HepG2 (cell line): ENCODE results near the gene PACS1. TPM values are rescaled to one million over a fixed set of nuclear protein-coding genes. Genes with fewer than 3 reads are reported as not detected.
A peak's percentile ranks its signal among the peaks of the same experiment; 100 is the strongest.

ENCODE experiments used
- ARID4A ChIP-seq: sonication (generic); formaldehyde crosslinking; IDR thresholded peaks from 2 replicates; pipeline ENCODE4 v1.5.0; 2020; ENCODE audit warnings: mild to moderate bottlenecking, missing genetic modification reagents, borderline replicate concordance
- ARNT ChIP-seq: fragments of 450-650 bp; IDR thresholded peaks from 2 replicates; pipeline ENCODE4 v1.6.1; 2017
- FOXJ3 ChIP-seq: sonication (generic); formaldehyde crosslinking; IDR thresholded peaks from 2 replicates; pipeline ENCODE4 v1.4.0; 2020; ENCODE audit warnings: missing genetic modification reagents, mild to moderate bottlenecking, borderline replicate concordance
- FOXO4 ChIP-seq: sonication (generic); formaldehyde crosslinking; conservative IDR thresholded peaks from 2 replicates; pipeline ENCODE4 v1.8.1; 2023; ENCODE audit warnings: missing genetic modification reagents
- GATA4 ChIP-seq: sonication (generic); IDR thresholded peaks from 2 replicates; pipeline ENCODE4 v1.6.1; 2016; ENCODE audit warnings: antibody characterized with exemption, low read depth, borderline replicate concordance
- HOXD1 ChIP-seq: sonication (generic); formaldehyde crosslinking; IDR thresholded peaks from 2 replicates; pipeline ENCODE4 v1.5.0; 2020; ENCODE audit warnings: missing genetic modification reagents
- KAT2B ChIP-seq: fragments of 150-350 bp; IDR thresholded peaks from 2 replicates; pipeline ENCODE4 v1.6.1; 2014; ENCODE audit warnings: low read depth, low read length, borderline replicate concordance
- KMT2B ChIP-seq: IDR thresholded peaks from 2 replicates; pipeline ENCODE4 v1.6.1; 2016; ENCODE audit warnings: missing genetic modification reagents, missing compliant biosample characterization
- MEIS1 ChIP-seq: sonication (generic); formaldehyde crosslinking; IDR thresholded peaks from 2 replicates; pipeline ENCODE4 v1.9.0; 2021; ENCODE audit warnings: mild to moderate bottlenecking, missing genetic modification reagents, moderate library complexity, borderline replicate concordance
- NAIF1 ChIP-seq: sonication (generic); formaldehyde crosslinking; IDR thresholded peaks from 2 replicates; pipeline ENCODE4 v1.5.0; 2020; ENCODE audit warnings: mild to moderate bottlenecking, missing genetic modification reagents, borderline replicate concordance
- NPAS2 ChIP-seq: sonication (generic); formaldehyde crosslinking; IDR thresholded peaks from 2 replicates; pipeline ENCODE4 v1.8.0; 2022; ENCODE audit warnings: mild to moderate bottlenecking, missing genetic modification reagents, borderline replicate concordance
- PAX8 ChIP-seq: sonication (generic); formaldehyde crosslinking; IDR thresholded peaks from 2 replicates; pipeline ENCODE4 v1.8.0; 2022; ENCODE audit warnings: mild to moderate bottlenecking, missing genetic modification reagents, borderline replicate concordance
- PPARG ChIP-seq: conservative IDR thresholded peaks from 2 replicates; pipeline ENCODE4 v1.6.1; 2016; ENCODE audit warnings: missing biosample characterization, missing genetic modification reagents
- RBAK ChIP-seq: sonication (generic); formaldehyde crosslinking; IDR thresholded peaks from 2 replicates; pipeline ENCODE4 v1.5.1; 2020; ENCODE audit warnings: mild to moderate bottlenecking, missing genetic modification reagents
- SMARCC2 ChIP-seq: fragments of 450-650 bp; IDR thresholded peaks from 2 replicates; pipeline ENCODE4 v1.6.1; 2017; ENCODE audit warnings: antibody characterized with exemption, mild to moderate bottlenecking
- ZMYM2 ChIP-seq: sonication (generic); formaldehyde crosslinking; IDR thresholded peaks from 2 replicates; pipeline ENCODE4 v1.8.0; 2022; ENCODE audit warnings: mild to moderate bottlenecking, missing genetic modification reagents
- ZNF207 ChIP-seq: fragments of 450-650 bp; IDR thresholded peaks from 2 replicates; pipeline ENCODE4 v1.6.1; 2016; ENCODE audit warnings: antibody characterized with exemption, borderline replicate concordance
- ZNF230 ChIP-seq: sonication (generic); formaldehyde crosslinking; IDR thresholded peaks from 2 replicates; pipeline ENCODE4 v1.4.0; 2020; ENCODE audit warnings: mild to moderate bottlenecking, missing genetic modification reagents
- ZNF333 ChIP-seq: sonication (generic); formaldehyde crosslinking; IDR thresholded peaks from 2 replicates; pipeline ENCODE4 v1.4.0; 2020; ENCODE audit warnings: mild to moderate bottlenecking, missing genetic modification reagents, borderline replicate concordance
- ZNF605 ChIP-seq: sonication (generic); formaldehyde crosslinking; IDR thresholded peaks from 2 replicates; pipeline ENCODE4 v1.8.0; 2022; ENCODE audit warnings: mild to moderate bottlenecking, missing genetic modification reagents
- ZNF652 ChIP-seq: IDR thresholded peaks from 2 replicates; pipeline ENCODE4 v1.6.1; 2016; ENCODE audit warnings: low read depth, borderline replicate concordance
- ZNF713 ChIP-seq: sonication (generic); formaldehyde crosslinking; IDR thresholded peaks from 2 replicates; pipeline ENCODE4 v1.4.0; 2020; ENCODE audit warnings: mild to moderate bottlenecking, missing genetic modification reagents
- polyA plus RNA-seq, 8 experiments: library from polyadenylated mRNA; depleted of rRNA in 3 of 8; stranded (reverse) in 7 of 8; unstranded in 1 of 8; fragments of >200 nt; fragmentation: Illumina TruSeq in 4 of 8; extraction: Trizol in 4 of 8; gene quantifications; 2 replicates each; pipeline versions ENCODE4 v1.2.1 to v1.2.3, GENCODE V29; 2011 to 2016; ENCODE audit warnings: low read depth in 4 of 8, missing spikeins in 1 of 8, mixed read lengths in 1 of 8; ENCODE audit not compliant: insufficient read depth in 1 of 8
- total RNA-seq, 5 experiments: library from RNA; depleted of rRNA; stranded (reverse); fragments of >200 nt; fragmentation: Illumina TruSeq; extraction: Trizol; gene quantifications; 2 replicates each; pipeline ENCODE4 v1.2.3, GENCODE V29; 2016; ENCODE audit warnings: low read depth in 1 of 5
- TF ChIP-seq, protein P1 (sequence below): sonication (generic); formaldehyde crosslinking; IDR thresholded peaks from 2 replicates; pipeline ENCODE4 v1.4.0; 2020; ENCODE audit warnings: missing genetic modification reagents
- TF ChIP-seq, protein P2 (sequence below): sonication (generic); formaldehyde crosslinking; IDR thresholded peaks from 2 replicates; pipeline ENCODE4 v1.8.0; 2022; ENCODE audit warnings: missing genetic modification reagents, mild to moderate bottlenecking, inconsistent platforms, borderline replicate concordance

PACS1 gene
- total and polyA plus RNA-seq, 2 of the 13 experiments (the other 11 are each of a cell fraction or from before 2014, with no cell fraction given) = 7.6 to 8.6 TPM

- TF ChIP-seq KAT2B (no peak), NPAS2 (CRISPR knock-in tag) (no peak), ZNF652 (CRISPR knock-in tag) (no peak), ZNF333 (CRISPR knock-in tag) (no peak), ZNF713 (CRISPR knock-in tag) (no peak), ZNF207 (no peak), FOXJ3 (CRISPR knock-in tag) (no peak), GATA4 (no peak), MEIS1 (CRISPR knock-in tag) (no peak), FOXO4 (CRISPR knock-in tag) (0 out of 2 replicates have a peak, but pooled peaks have one; percentile 81), ARID4A (CRISPR knock-in tag) (peak; percentile 6; the same call in 1 of the 2 replicates), SMARCC2 (no peak), ZNF605 (CRISPR knock-in tag) (peak; percentile 76), KMT2B (CRISPR knock-in tag) (no peak), PPARG (no peak), ARNT (no peak), ZMYM2 (CRISPR knock-in tag) (no peak), ZNF230 (CRISPR knock-in tag) (no peak), RBAK (CRISPR knock-in tag) (no peak), PAX8 (CRISPR knock-in tag) (no peak), HOXD1 (no peak), NAIF1 (CRISPR knock-in tag) (no peak)
- TF ChIP-seq, protein P1, sequence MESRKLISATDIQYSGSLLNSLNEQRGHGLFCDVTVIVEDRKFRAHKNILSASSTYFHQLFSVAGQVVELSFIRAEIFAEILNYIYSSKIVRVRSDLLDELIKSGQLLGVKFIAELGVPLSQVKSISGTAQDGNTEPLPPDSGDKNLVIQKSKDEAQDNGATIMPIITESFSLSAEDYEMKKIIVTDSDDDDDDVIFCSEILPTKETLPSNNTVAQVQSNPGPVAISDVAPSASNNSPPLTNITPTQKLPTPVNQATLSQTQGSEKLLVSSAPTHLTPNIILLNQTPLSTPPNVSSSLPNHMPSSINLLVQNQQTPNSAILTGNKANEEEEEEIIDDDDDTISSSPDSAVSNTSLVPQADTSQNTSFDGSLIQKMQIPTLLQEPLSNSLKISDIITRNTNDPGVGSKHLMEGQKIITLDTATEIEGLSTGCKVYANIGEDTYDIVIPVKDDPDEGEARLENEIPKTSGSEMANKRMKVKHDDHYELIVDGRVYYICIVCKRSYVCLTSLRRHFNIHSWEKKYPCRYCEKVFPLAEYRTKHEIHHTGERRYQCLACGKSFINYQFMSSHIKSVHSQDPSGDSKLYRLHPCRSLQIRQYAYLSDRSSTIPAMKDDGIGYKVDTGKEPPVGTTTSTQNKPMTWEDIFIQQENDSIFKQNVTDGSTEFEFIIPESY (CRISPR knock-in tag) = no peak
- TF ChIP-seq, protein P2, sequence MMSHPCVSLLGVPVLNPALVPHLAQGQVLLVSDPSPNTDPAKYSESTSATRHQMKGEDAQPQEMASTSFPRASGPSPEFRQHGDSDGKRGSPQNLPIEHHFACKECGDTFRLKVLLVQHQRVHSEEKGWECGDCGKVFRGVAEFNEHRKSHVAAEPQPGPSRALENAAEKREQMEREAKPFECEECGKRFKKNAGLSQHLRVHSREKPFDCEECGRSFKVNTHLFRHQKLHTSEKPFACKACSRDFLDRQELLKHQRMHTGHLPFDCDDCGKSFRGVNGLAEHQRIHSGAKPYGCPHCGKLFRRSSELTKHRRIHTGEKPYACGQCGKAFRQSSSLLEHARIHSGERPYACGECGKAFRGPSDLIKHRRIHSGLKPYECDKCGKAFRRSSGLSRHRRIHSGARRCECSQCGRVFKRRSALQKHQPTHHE (CRISPR knock-in tag) = no peak
Measured at GRCh38 chr11:66052664-66052982, 17.4 kb upstream of the PACS1 start (continued).
